A549 treated with dexamethasone at 1 μM for 4 hours (cell line): ENCODE measurements around the gene ZNF506. TPM values are rescaled to one million over a fixed set of nuclear protein-coding genes. Genes with fewer than 3 reads are reported as not detected.

Source experiments
- total RNA-seq: library from RNA; stranded (reverse); fragments of 200-300 nt; extraction: Qiagen RNA extraction; gene quantifications from 5 replicates; pipeline ENCODE4 v1.2.3, GENCODE V29; 2022

Gene ZNF506
- total RNA-seq: 0.12 to 0.27 TPM (median 0.21 TPM) in 5 replicates

GRCh38 chr19:19821366-19821951 lies at the start of gene ZNF506:
Gene ZNF506 (minus strand): TSS chr19:19821750. CDS start chr19:19821603, 147 bp downstream.

GRCh38 chr19:19865750-19866610 lies 44.4 kb upstream of the ZNF506 start, which contains the start of gene ZNF253:
Gene ZNF253 (plus strand): TSS chr19:19865882. CDS start chr19:19865997, 115 bp downstream.

Other genes with a start within 250 kb of the ZNF506 start
- gene PBX4, start 203.1 kb downstream of the ZNF506 start, total RNA-seq: 1.3 to 2.6 TPM (median 2.1 TPM) in 5 replicates
- gene LPAR2, start 193.5 kb downstream of the ZNF506 start, total RNA-seq: 3.4 to 5.9 TPM (median 5.7 TPM) in 5 replicates
- 4.6 to 6.2 TPM (median 5.2 TPM) in 5 replicates for gene GMIP, start 178.1 kb downstream of the ZNF506 start, total RNA-seq
- 19.2 to 37.1 TPM (median 36.1 TPM) in 5 replicates for gene ATP13A1, start 158.1 kb downstream of the ZNF506 start, total RNA-seq
- 4.6 to 5.6 TPM (median 5.1 TPM) in 5 replicates for gene ZNF101, start 152.9 kb downstream of the ZNF506 start, total RNA-seq
- gene ZNF14, start 88.6 kb downstream of the ZNF506 start, total RNA-seq: 2.0 to 2.5 TPM (median 2.1 TPM) in 5 replicates
- gene ZNF253, start 44.1 kb upstream of the ZNF506 start, total RNA-seq: not detected in 5 replicates
- not detected in 5 replicates for gene ZNF93, start 79.2 kb upstream of the ZNF506 start, total RNA-seq
- gene ZNF682, start 217.8 kb upstream of the ZNF506 start, total RNA-seq: not detected in 5 replicates